ENCODE data around the gene HMGCS1. TPM values are rescaled to one million over a fixed set of nuclear protein-coding genes. Genes with fewer than 3 reads are reported as not detected.

Gene HMGCS1
- total RNA-seq, 1 experiment from 2014 or later = 52.8 TPM

GRCh38 chr5:43290726-43291125 lies 22.5 kb downstream of the HMGCS1 start (continued):
- TF ChIP-seq EZH2phosphoT487 (IDR thresholded peaks at IDR 0.05; ENCODE audit: borderline replicate concordance) (no peak), FOSL1 (IDR thresholded peaks at IDR 0.05; ENCODE audit: low read depth) (no peak)

GRCh38 chr5:43288269-43288831 lies 24.9 kb downstream of the HMGCS1 start:
- Histone ChIP-seq H3K4me3 (replicated peaks in 1 of 2; ENCODE audit: low read depth in 1 of 2, low read length in 2 of 2) (no peak overlapping the region), H3K9ac (ENCODE audit: low read length) (no peak overlapping the region), H3K4me2 (ENCODE audit: low read length) (no peak overlapping the region), H3K36me3 (ENCODE audit: control insufficient read depth in 1 of 2, insufficient read depth in 2 of 2, low read length in 2 of 2) (peaks cover 15 to 20% of the 10 kb centered on the region in 2 experiments; a peak in 2 of 4 replicates), H3K27me3 (ENCODE audit: insufficient read depth, low read length) (no peaks in the 10 kb centered on the region), H3K27ac (ENCODE audit: low read depth, low read length) (no peak overlapping the region), H3K9me3 (ENCODE audit: control insufficient read depth in 1 of 2, insufficient read depth in 1 of 2, low read depth in 1 of 2, low read length in 2 of 2) (no peaks in the 10 kb centered on the region), H3K79me2 (ENCODE audit: insufficient read depth, low read length) (no peaks in the 10 kb centered on the region), H4K20me1 (ENCODE audit: insufficient read depth) (no peaks in the 10 kb centered on the region), H3K9me2 (ENCODE audit: insufficient read depth) (no peaks in the 10 kb centered on the region), H3K4me1 (ENCODE audit: control insufficient read depth in 1 of 2, insufficient read depth in 2 of 2, low read length in 2 of 2) (no peaks in the 10 kb centered on the region), H2AFZ (ENCODE audit: low read depth, low read length, poor library complexity, severe bottlenecking) (no peak overlapping the region)
- POLR2A ChIA-PET = no interaction called here
- DNase-seq (ENCODE audit: low read depth, low spot score) = no peak
- BruUV-seq (replicated peaks) = no TSS peak
- CTCF ChIA-PET = no interaction called here
- no peak for TF ChIP-seq POLR2AphosphoS5 (IDR thresholded peaks at IDR 0.05; ENCODE audit: low read depth, low read length)
- TF ChIP-seq ATF3 (IDR thresholded peaks at IDR 0.05) = no peak
- intact Hi-C loops (cut with micrococcal nuclease) = no loop called here
- ATAC-seq = no peak
- RAD21 ChIA-PET (ENCODE audit: low non-redundant PET in 1 of 2, low total read pairs in 2 of 2, uncharacterized antibody in 2 of 2, unreplicated experiment in 2 of 2) = no interaction called here

GRCh38 chr5:43287493-43287892 lies 25.7 kb downstream of the HMGCS1 start:
- H3K27me3 ChIP-seq (ENCODE audit: insufficient read depth, low read length) = no peaks in the 10 kb centered on the region
- DNase-seq (ENCODE audit: low read depth, low spot score) (no peak), ATAC-seq (no peak)
- H3K4me2 ChIP-seq (ENCODE audit: low read length) = no peak overlapping the region
- no peak overlapping the region for H3K4me3 ChIP-seq (replicated peaks in 1 of 2; ENCODE audit: low read depth in 1 of 2, low read length in 2 of 2)
- H3K9me2 ChIP-seq (ENCODE audit: insufficient read depth) = no peaks in the 10 kb centered on the region
- no peak overlapping the region for H2AFZ ChIP-seq (ENCODE audit: low read depth, low read length, poor library complexity, severe bottlenecking)
- H4K20me1 ChIP-seq (ENCODE audit: insufficient read depth) = no peaks in the 10 kb centered on the region
- no peak overlapping the region for H3K9ac ChIP-seq (ENCODE audit: low read length)
- BruUV-seq (replicated peaks) = no TSS peak
- peaks cover 10 to 13% of the 10 kb centered on the region in 2 experiments; a peak in 2 of 4 replicates for H3K36me3 ChIP-seq (ENCODE audit: control insufficient read depth in 1 of 2, insufficient read depth in 2 of 2, low read length in 2 of 2)
- ChIA-PET CTCF (no interaction called here), POLR2A (no interaction called here), RAD21 (ENCODE audit: low non-redundant PET in 1 of 2, low total read pairs in 2 of 2, uncharacterized antibody in 2 of 2, unreplicated experiment in 2 of 2) (no interaction called here)
- H3K27ac ChIP-seq (ENCODE audit: low read depth, low read length) = no peak overlapping the region
- intact Hi-C loops (cut with micrococcal nuclease) = no loop called here
- TF ChIP-seq ELF1 (IDR thresholded peaks at IDR 0.05; ENCODE audit: borderline replicate concordance, low read depth) (no peak), ZNF274 (IDR thresholded peaks at IDR 0.05; ENCODE audit: low read depth, low read length) (no peak), CBX3 (IDR thresholded peaks at IDR 0.05; ENCODE audit: low read depth) (no peak), RAD21 (IDR thresholded peaks at IDR 0.05; ENCODE audit: low read depth) (no peak), POLR2A (IDR thresholded peaks at IDR 0.05; ENCODE audit: borderline replicate concordance, extremely low read depth, insufficient read depth, insufficient read length) (no peak), FOSL1 (IDR thresholded peaks at IDR 0.05; ENCODE audit: low read depth) (no peak)
- H3K9me3 ChIP-seq (ENCODE audit: control insufficient read depth in 1 of 2, insufficient read depth in 1 of 2, low read depth in 1 of 2, low read length in 2 of 2) = no peaks in the 10 kb centered on the region
- H3K4me1 ChIP-seq (ENCODE audit: control insufficient read depth in 1 of 2, insufficient read depth in 2 of 2, low read length in 2 of 2) = no peaks in the 10 kb centered on the region
- H3K79me2 ChIP-seq (ENCODE audit: insufficient read depth, low read length) = no peaks in the 10 kb centered on the region

Data from HCT116 (cell line).